IMR-90 (cell line): ENCODE results near the gene VPS37B. TPM values are rescaled to one million over a fixed set of nuclear protein-coding genes. Genes with fewer than 3 reads are reported as not detected.

ENCODE experiments used
- ATAC-seq: fragments of 200-7000 bp; cut with Tn5 transposase; 2 replicates; pipeline ENCODE4 v1.9.1; 2020; ENCODE audit warnings: low read depth, mild to moderate bottlenecking, moderate library complexity
- BruUV-seq: library from RNA; stranded (reverse); fragments of 400-500 nt; replicated peaks from 2 replicates; lab custom pipeline; 2021; lab: Mats Ljungman, UMichigan
- CTCF ChIA-PET: fragments of 300-600 bp; formaldehyde crosslinking; extraction: SDS; loops from one replicate; lab custom pipeline; 2021; ENCODE audit warnings: antibody characterized with exemption; lab: Yijun Ruan, JAX
- POLR2A ChIA-PET: fragments of 300-600 bp; sonication (Branson Sonifier 250); formaldehyde crosslinking; loops from one replicate; lab custom pipeline; 2022; ENCODE audit warnings: antibody characterized with exemption; ENCODE audit not compliant: unreplicated experiment; lab: Charles Lee
- DNase-seq: peaks from one replicate; pipeline ENCODE4 v3.0.0; 2013
- H2AFZ ChIP-seq: replicated peaks from 2 replicates; pipeline ENCODE3; 2013; ENCODE audit warnings: low read length, mild to moderate bottlenecking; ENCODE audit not compliant: poor library complexity
- H2AK5ac ChIP-seq: 2 replicates; pipeline ENCODE4 v1.6.1; 2013; ENCODE audit warnings: low read depth, low read length, inconsistent platforms
- H2AK9ac ChIP-seq: replicated peaks from 2 replicates; pipeline ENCODE3; 2013; ENCODE audit warnings: mild to moderate bottlenecking, low read depth, low read length, moderate library complexity; ENCODE audit not compliant: poor library complexity
- H2BK120ac ChIP-seq: 2 replicates; pipeline ENCODE4 v1.6.1; 2013; ENCODE audit warnings: low read depth, low read length, inconsistent platforms
- H2BK15ac ChIP-seq: 3 replicates; pipeline ENCODE4 v1.6.1; 2013; ENCODE audit warnings: low read depth, low read length, inconsistent platforms
- H2BK20ac ChIP-seq: 2 replicates; pipeline ENCODE4 v1.6.1; 2013; ENCODE audit warnings: low read depth, mild to moderate bottlenecking, inconsistent platforms, low read length, moderate library complexity
- H2BK5ac ChIP-seq: 2 replicates; pipeline ENCODE4 v1.6.1; 2013; ENCODE audit warnings: mild to moderate bottlenecking, low read depth, low read length, inconsistent platforms; ENCODE audit not compliant: poor library complexity, severe bottlenecking
- H3K14ac ChIP-seq: replicated peaks from 2 replicates; pipeline ENCODE4 v1.6.1; 2013; ENCODE audit warnings: low read depth, low read length, inconsistent platforms
- H3K18ac ChIP-seq: 2 replicates; pipeline ENCODE4 v1.6.1; 2013; ENCODE audit warnings: low read depth, low read length, control low read depth
- H3K23ac ChIP-seq: 2 replicates; pipeline ENCODE4 v1.6.1; 2013; ENCODE audit warnings: low read depth, low read length, inconsistent platforms
- H3K27ac ChIP-seq: 2 replicates; pipeline ENCODE4 v1.5.1; 2013; ENCODE audit warnings: mild to moderate bottlenecking, control low read depth, low read length; ENCODE audit not compliant: insufficient read depth
- H3K27me3 ChIP-seq: 2 replicates; pipeline ENCODE4 v1.6.1; 2013; ENCODE audit warnings: low read length; ENCODE audit not compliant: control insufficient read depth, insufficient read depth
- H3K36me3 ChIP-seq: 2 replicates; pipeline ENCODE4 v1.6.1; 2013; ENCODE audit warnings: low read length, mixed read lengths; ENCODE audit not compliant: control insufficient read depth, insufficient read depth
- H3K4ac ChIP-seq: 2 replicates; pipeline ENCODE4 v1.6.1; 2013; ENCODE audit warnings: low read depth, low read length, inconsistent platforms
- H3K4me1 ChIP-seq: 2 replicates; pipeline ENCODE4 v1.6.1; 2013; ENCODE audit warnings: low read length, mixed read lengths; ENCODE audit not compliant: control insufficient read depth, insufficient read depth
- H3K4me2 ChIP-seq: 2 replicates; pipeline ENCODE4 v1.6.1; 2013; ENCODE audit warnings: low read depth, mild to moderate bottlenecking, control low read depth, low read length, moderate library complexity
- H3K4me3 ChIP-seq: 2 replicates; pipeline ENCODE4 v1.5.1; 2013; ENCODE audit warnings: low read depth, mild to moderate bottlenecking, control low read depth, low read length, moderate library complexity; ENCODE audit not compliant: insufficient read depth
- H3K56ac ChIP-seq: 2 replicates; pipeline ENCODE4 v1.6.1; 2013; ENCODE audit warnings: low read length, inconsistent platforms; ENCODE audit not compliant: insufficient read depth; ENCODE audit errors: extremely low read depth
- H3K79me1 ChIP-seq, 2 experiments: 2 replicates each; pipeline ENCODE4 v1.6.1; 2013; ENCODE audit warnings: low read length in 2 of 2, inconsistent platforms in 1 of 2, low read depth in 1 of 2
- H3K9ac ChIP-seq: 2 replicates; pipeline ENCODE4 v1.6.1; 2013; ENCODE audit warnings: low read depth, low read length, control low read depth
- H3K9me1 ChIP-seq: 2 replicates; pipeline ENCODE4 v1.6.1; 2013; ENCODE audit warnings: low read length, inconsistent platforms; ENCODE audit not compliant: insufficient read depth
- H3K9me3 ChIP-seq: 2 replicates; pipeline ENCODE4 v1.6.1; 2013; ENCODE audit warnings: low read length; ENCODE audit not compliant: control insufficient read depth, insufficient read depth
- H4K20me1 ChIP-seq: 2 replicates; pipeline ENCODE4 v1.6.1; 2013; ENCODE audit warnings: low read length, inconsistent platforms; ENCODE audit not compliant: insufficient read depth
- H4K5ac ChIP-seq: 2 replicates; pipeline ENCODE4 v1.6.1; 2013; ENCODE audit warnings: mild to moderate bottlenecking, low read depth, low read length, control low read depth
- H4K8ac ChIP-seq, 2 experiments: 2 replicates each; pipeline ENCODE4 v1.6.1; 2013; ENCODE audit warnings: low read depth in 2 of 2, low read length in 2 of 2, control low read depth in 1 of 2, inconsistent platforms in 1 of 2
- H4K91ac ChIP-seq: 2 replicates; pipeline ENCODE4 v1.6.1; 2013; ENCODE audit warnings: low read depth, low read length, inconsistent platforms; ENCODE audit not compliant: insufficient read depth
- BHLHE40 ChIP-seq: fragments of 150-350 bp; IDR thresholded peaks from 2 replicates; pipeline ENCODE4 v1.6.1; 2016; ENCODE audit warnings: mild to moderate bottlenecking, low read depth, low read length
- CEBPB ChIP-seq: IDR thresholded peaks from 2 replicates; pipeline ENCODE4 v1.6.1; 2012; ENCODE audit warnings: low read depth, low read length, improper control_type of control experiment
- CTCF ChIP-seq: conservative IDR thresholded peaks from 2 replicates; pipeline ENCODE4 v1.5.1; 2012; ENCODE audit warnings: mild to moderate bottlenecking, low read depth, low read length, improper control_type of control experiment
- ELK1 ChIP-seq: fragments of 150-350 bp; IDR thresholded peaks from 2 replicates; pipeline ENCODE4 v1.6.1; 2016; ENCODE audit warnings: low read depth, mild to moderate bottlenecking, low read length, moderate library complexity, borderline replicate concordance
- MAZ ChIP-seq: IDR thresholded peaks from 2 replicates; pipeline ENCODE4 v1.6.1; 2012; ENCODE audit warnings: low read depth, mild to moderate bottlenecking, low read length, improper control_type of control experiment, moderate library complexity, borderline replicate concordance
- MXI1 ChIP-seq: IDR thresholded peaks from 2 replicates; pipeline ENCODE4 v1.6.1; 2012; ENCODE audit warnings: low read depth, mild to moderate bottlenecking, low read length, moderate library complexity, borderline replicate concordance
- NFE2L2 ChIP-seq: fragments of 150-350 bp; IDR thresholded peaks from 2 replicates; pipeline ENCODE4 v1.6.1; 2016; ENCODE audit warnings: low read depth, mild to moderate bottlenecking, low read length
- RAD21 ChIP-seq: IDR thresholded peaks from 2 replicates; pipeline ENCODE4 v1.6.1; 2012; ENCODE audit warnings: low read length, improper control_type of control experiment
- RCOR1 ChIP-seq: IDR thresholded peaks from 2 replicates; pipeline ENCODE4 v1.6.1; 2012; ENCODE audit warnings: mild to moderate bottlenecking, low read length, improper control_type of control experiment; ENCODE audit not compliant: insufficient replicate concordance
- RFX5 ChIP-seq: IDR thresholded peaks from 2 replicates; pipeline ENCODE4 v1.8.0; 2012; ENCODE audit warnings: low read depth, mild to moderate bottlenecking, low read length, moderate library complexity
- USF2 ChIP-seq: fragments of 150-350 bp; IDR thresholded peaks from 2 replicates; pipeline ENCODE4 v1.6.1; 2017; ENCODE audit warnings: mild to moderate bottlenecking, antibody characterized with exemption, low read length, low read depth
- WGBS, 2 experiments: methylation state at CpG; one replicate each; pipeline versions ENCODE4 v1.1.5 to v1.1.7; 2013; ENCODE audit warnings: missing lambda C conversion rate in 2 of 2; ENCODE audit not compliant: insufficient read length in 1 of 2; ENCODE audit errors: extremely low coverage in 2 of 2; 5-methylcytosine and 5-hydroxymethylcytosine counted together
- dilution Hi-C: fragments of 300-500 bp; cut with HindIII; formaldehyde crosslinking; loops from one replicate; pipeline ENCODE4 v1.14.3; 2018; ENCODE audit warnings: low sequenced_read_pairs; ENCODE audit not compliant: unreplicated experiment
- in situ Hi-C: fragments of 300-500 bp; cut with MboI; formaldehyde crosslinking; loops from 3 replicates; pipeline ENCODE4 v1.14.3; 2019; ENCODE audit warnings: low sequenced_read_pairs, inconsistent platforms, mixed read lengths
- intact Hi-C: fragments of 100-400 bp; cut with micrococcal nuclease; formaldehyde crosslinking; loops from 2 replicates; pipeline ENCODE4 v1.10.0; 2022
- polyA plus RNA-seq, 3 experiments: library from polyadenylated mRNA; depleted of rRNA; stranded (reverse); fragments of >200 nt; gene quantifications; 2 replicates each; pipeline ENCODE4 v1.2.3, GENCODE V29; 2012; ENCODE audit warnings: low replicate concordance in 1 of 3
- total RNA-seq: library from RNA; depleted of rRNA; stranded (reverse); fragments of >200 nt; gene quantifications from 2 replicates; pipeline ENCODE4 v1.2.3, GENCODE V29; 2012

Gene VPS37B
- total and polyA plus RNA-seq, 2 of the 4 experiments (the other 2 are of a cell fraction): 8.6 to 25.7 TPM

GRCh38 chr12:122921917-122922316 lies 26.0 kb upstream of the VPS37B start:
- H3K36me3 ChIP-seq: no peaks in the 10 kb centered on the region
- no peaks in the 10 kb centered on the region; the same call in 1 of the 2 replicates for H4K20me1 ChIP-seq
- intact Hi-C loops (no loop called here), in situ Hi-C loops (no loop called here), dilution Hi-C loops (no loop called here)
- no peaks in the 10 kb centered on the region for H3K27me3 ChIP-seq
- no peak overlapping the region for H3K56ac ChIP-seq
- no peak overlapping the region for H4K8ac ChIP-seq
- no peak overlapping the region for H2AK5ac ChIP-seq
- BruUV-seq: no TSS peak
- no peak overlapping the region for H3K27ac ChIP-seq
- ChIA-PET CTCF (interaction anchor here (0.6 kb wide), 1 partner anchor 15 kb away, joined by 3 read pairs; no protein-coding TSS in a partner anchor), POLR2A (no interaction called here)
- ATAC-seq: 0 out of 2 replicates have a peak, but pooled peaks have one; percentile 7
- no peak overlapping the region for H2BK120ac ChIP-seq
- no peak overlapping the region for H3K4ac ChIP-seq
- 38% methylated on average over 6 of the region's 8 CpGs; no CpG with 5 or more reads in 1 of the 2 experiments for WGBS, 2 experiments
- H4K91ac ChIP-seq: 0 out of 2 replicates have a peak overlapping the region, but pooled peaks have one; percentile 21
- peaks cover 18% of the 10 kb centered on the region; the same call in 1 of the 2 replicates for H3K4me1 ChIP-seq
- H2BK15ac ChIP-seq: no peak overlapping the region
- no peak overlapping the region for H3K9ac ChIP-seq
- H3K4me2 ChIP-seq: no peak overlapping the region
- no peak overlapping the region for H2BK5ac ChIP-seq
- no peak overlapping the region for H3K18ac ChIP-seq
- H3K9me1 ChIP-seq: peaks cover 6% of the 10 kb centered on the region; the same call in 1 of the 2 replicates
- TF ChIP-seq NFE2L2 (no peak), RAD21 (no peak), CTCF (no peak), RFX5 (no peak), ELK1 (no peak), MAZ (no peak), RCOR1 (no peak), USF2 (no peak), BHLHE40 (no peak), CEBPB (no peak), MXI1 (no peak)
- H3K79me1 ChIP-seq: no peaks in the 10 kb centered on the region
- H3K14ac ChIP-seq: no peak overlapping the region
- no peaks in the 10 kb centered on the region for H3K9me3 ChIP-seq
- no peak overlapping the region for H3K4me3 ChIP-seq
- H2AK9ac ChIP-seq: no peak overlapping the region
- H2AFZ ChIP-seq: peak overlapping the region; percentile 61
- no peak overlapping the region for H3K23ac ChIP-seq
- H2BK20ac ChIP-seq: no peak overlapping the region
- DNase-seq: no peak
- no peak overlapping the region for H4K5ac ChIP-seq
